HG03066 (cell line): ENCODE data around the gene GRAP.

Source experiments
- ATAC-seq: cut with Tn5 transposase; IDR thresholded peaks from one replicate; pipeline ENCODE4 v1.9.1; 2021; ENCODE audit warnings: low read depth; ENCODE audit not compliant: unreplicated experiment

The GRAP gene

GRCh38 chr17:19019041-19019941 lies 27.5 kb downstream of the GRAP start:
- ATAC-seq: no peak

- no peak for ATAC-seq
Measured at GRCh38 chr17:19018600-19018950, 28.2 kb downstream of the GRAP start.

- no peak for ATAC-seq
Measured at GRCh38 chr17:19017804-19018599, 28.8 kb downstream of the GRAP start.

- ATAC-seq: no peak
Measured at GRCh38 chr17:19017401-19017800, 29.4 kb downstream of the GRAP start.

GRCh38 chr17:19016881-19017280 lies 29.9 kb downstream of the GRAP start:
- ATAC-seq: no peak

GRCh38 chr17:19016297-19016696 lies 30.5 kb downstream of the GRAP start:
- ATAC-seq: no peak

- no peak for ATAC-seq
Measured at GRCh38 chr17:19015428-19015827, 31.3 kb downstream of the GRAP start.

GRCh38 chr17:19014628-19015215 lies 32.0 kb downstream of the GRAP start:
- no peak for ATAC-seq

GRCh38 chr17:19013806-19014627 lies 32.7 kb downstream of the GRAP start:
- no peak for ATAC-seq

GRCh38 chr17:19013226-19013625 lies 33.5 kb downstream of the GRAP start:
- ATAC-seq: no peak

GRCh38 chr17:19012171-19013080 lies 34.3 kb downstream of the GRAP start:
- no peak for ATAC-seq

- no peak for ATAC-seq
Measured at GRCh38 chr17:19011581-19011980, 35.2 kb downstream of the GRAP start.

GRCh38 chr17:19010729-19011505 lies 35.8 kb downstream of the GRAP start:
- no peak for ATAC-seq

- ATAC-seq: no peak
Measured at GRCh38 chr17:19009970-19010369, 36.8 kb downstream of the GRAP start.

- no peak for ATAC-seq
Measured at GRCh38 chr17:19006698-19007097, 40.1 kb downstream of the GRAP start.

GRCh38 chr17:19005789-19006430 lies 40.8 kb downstream of the GRAP start:
- no peak for ATAC-seq

GRCh38 chr17:19005137-19005773 lies 41.5 kb downstream of the GRAP start:
- no peak for ATAC-seq
